CD8-positive, alpha-beta memory T cell (primary cell): ENCODE results near the gene DCPS. TPM values are rescaled to one million over a fixed set of nuclear protein-coding genes. Genes with fewer than 3 reads are reported as not detected.
A peak's percentile ranks its signal among the peaks of the same experiment; 100 is the strongest.
"Not testable (repeated sequence)": the region's sequence is repeated elsewhere in the genome, so short reads cannot be mapped to it uniquely, and the experiment has no call there.

ENCODE experiments used
- CTCF ChIA-PET: fragments of 350-600 bp; sonication (Branson Sonifier 250); formaldehyde crosslinking; loops from one replicate; lab custom pipeline; 2021; ENCODE audit warnings: antibody characterized with exemption; lab: Charles Lee
- POLR2A ChIA-PET: fragments of 350-600 bp; sonication (Branson Sonifier 250); formaldehyde crosslinking; loops from one replicate; lab custom pipeline; 2021; ENCODE audit warnings: antibody characterized with exemption; lab: Charles Lee
- DNase-seq, 5 donors: peaks; one replicate each; pipeline versions ENCODE4 v3.0.0 to v3.0.0-alpha.2; 2020 to 2022; ENCODE audit warnings: mixed read lengths in 1 of 5
- H3K27ac ChIP-seq: one replicate; pipeline ENCODE4 v1.7.0; 2013; ENCODE audit warnings: low read depth, mild to moderate bottlenecking, low read length, moderate library complexity
- H3K27me3 ChIP-seq: 2 replicates; pipeline ENCODE4 v1.7.0; 2013; ENCODE audit warnings: low read length, mild to moderate bottlenecking; ENCODE audit not compliant: insufficient read depth, poor library complexity, severe bottlenecking
- H3K36me3 ChIP-seq: 2 replicates; pipeline ENCODE4 v1.7.0; 2013; ENCODE audit warnings: mild to moderate bottlenecking, low read length, moderate library complexity; ENCODE audit not compliant: insufficient read depth
- H3K4me1 ChIP-seq: 2 replicates; pipeline ENCODE4 v1.7.0; 2013; ENCODE audit warnings: mild to moderate bottlenecking, low read length, moderate library complexity; ENCODE audit not compliant: insufficient read depth
- H3K4me3 ChIP-seq: 2 replicates; pipeline ENCODE4 v1.7.0; 2013; ENCODE audit warnings: mild to moderate bottlenecking, low read length
- H3K9me3 ChIP-seq: 2 replicates; pipeline ENCODE4 v1.7.0; 2013; ENCODE audit warnings: mild to moderate bottlenecking, low read length
- H3K27ac Mint-ChIP-seq, 8 donors: one replicate each; pipeline ENCODE4 v1.8.0; 2020 to 2021; ENCODE audit warnings: mixed read lengths in 8 of 8, mild to moderate bottlenecking in 6 of 8, inconsistent platforms in 3 of 8, moderate library complexity in 3 of 8
- H3K27me3 Mint-ChIP-seq, 2 donors: one replicate each; pipeline ENCODE4 v1.8.0; 2020 to 2021; ENCODE audit warnings: mixed read lengths in 2 of 2, mild to moderate bottlenecking in 1 of 2, moderate library complexity in 1 of 2
- H3K36me3 Mint-ChIP-seq, 3 donors: one replicate each; pipeline ENCODE4 v1.8.0; 2020 to 2021; ENCODE audit warnings: mixed read lengths in 3 of 3, inconsistent platforms in 1 of 3, mild to moderate bottlenecking in 1 of 3
- H3K4me1 Mint-ChIP-seq, 3 donors: one replicate each; pipeline ENCODE4 v1.8.0; 2020 to 2021; ENCODE audit warnings: mixed read lengths in 3 of 3, inconsistent platforms in 1 of 3, mild to moderate bottlenecking in 1 of 3
- H3K4me3 Mint-ChIP-seq, 7 donors: one replicate each; pipeline ENCODE4 v1.8.0; 2020 to 2021; ENCODE audit warnings: mixed read lengths in 7 of 7, mild to moderate bottlenecking in 6 of 7, moderate library complexity in 4 of 7, inconsistent platforms in 2 of 7
- H3K9me3 Mint-ChIP-seq, 5 donors: one replicate each; pipeline ENCODE4 v1.8.0; 2020 to 2022; ENCODE audit warnings: mixed read lengths in 5 of 5, mild to moderate bottlenecking in 3 of 5, moderate library complexity in 2 of 5, inconsistent platforms in 1 of 5
- polyA plus RNA-seq: library from polyadenylated mRNA; unstranded; fragments of 300-500 nt; fragmentation: Illumina TruSeq; gene quantifications from one replicate; pipeline ENCODE4 v1.2.3, GENCODE V29; 2021
- total RNA-seq, 2 experiments: library from RNA; stranded (reverse); gene quantifications; one replicate each; pipeline ENCODE4 v1.2.3, GENCODE V29; 2021

DCPS gene
- total and polyA plus RNA-seq, 3 experiments from 2014 or later = 40.0 to 59.6 (median 42.4) TPM

GRCh38 chr11:126359431-126360048 lies 55.7 kb downstream of the DCPS start:
- H3K4me3 ChIP-seq = no peak overlapping the region
- no peak overlapping the region for H3K27ac ChIP-seq
- H3K36me3 ChIP-seq = no peaks in the 10 kb centered on the region
- H3K4me1 Mint-ChIP-seq = peaks cover 11 to 19% (median 11%) of the 10 kb centered on the region in 3 donors
- DNase-seq = peak in 1 of 5 donors; percentile 19
- peaks cover 12% of the 10 kb centered on the region for H3K4me1 ChIP-seq
- no peaks in the 10 kb centered on the region for H3K27me3 Mint-ChIP-seq
- CTCF ChIA-PET = interaction anchor here (1.4 kb wide), 1 partner anchor 21 kb away, joined by 3 read pairs; no protein-coding TSS in a partner anchor
- peaks cover 0 to 2% (median 0%) of the 10 kb centered on the region in 3 donors for H3K36me3 Mint-ChIP-seq
- no peaks in the 10 kb centered on the region for H3K27me3 ChIP-seq
- H3K9me3 ChIP-seq = no peaks in the 10 kb centered on the region
- H3K4me3 Mint-ChIP-seq = peak overlapping the region in 1 of 7 donors; percentile 50
- no peaks in the 10 kb centered on the region for H3K9me3 Mint-ChIP-seq
- peak overlapping the region in 4 of 8 donors; percentile 1 to 84 (median 32) for H3K27ac Mint-ChIP-seq
- POLR2A ChIA-PET = interaction anchor here (0.6 kb wide), 1 partner anchor 419 kb away, joined by 4 read pairs; no protein-coding TSS in a partner anchor

GRCh38 chr11:126360049-126360446 lies 56.2 kb downstream of the DCPS start:
- Mint-ChIP-seq H3K27me3 (no peaks in the 10 kb centered on the region), H3K36me3 (no peaks in the 10 kb centered on the region), H3K4me1 (peaks cover 6 to 14% (median 6%) of the 10 kb centered on the region in 3 donors), H3K4me3 (peak overlapping the region in 1 of 7 donors; percentile 42), H3K9me3 (no peaks in the 10 kb centered on the region), H3K27ac (peak overlapping the region in 2 of 8 donors; percentile 47 to 73)
- no peak overlapping the region for H3K27ac ChIP-seq
- no peak overlapping the region for H3K4me3 ChIP-seq
- peak in 1 of 5 donors; percentile 15 for DNase-seq
- ChIA-PET POLR2A (interaction anchor here (0.6 kb wide), 1 partner anchor 420 kb away, joined by 4 read pairs; no protein-coding TSS in a partner anchor), CTCF (interaction anchor here (1.4 kb wide), 1 partner anchor 21 kb away, joined by 3 read pairs; no protein-coding TSS in a partner anchor)
- H3K27me3 ChIP-seq = no peaks in the 10 kb centered on the region
- H3K4me1 ChIP-seq = peaks cover 6% of the 10 kb centered on the region
- H3K9me3 ChIP-seq = no peaks in the 10 kb centered on the region
- H3K36me3 ChIP-seq = no peaks in the 10 kb centered on the region

GRCh38 chr11:126361400-126361799 lies 57.5 kb downstream of the DCPS start:
- CTCF ChIA-PET = interaction anchor here (0.7 kb wide), 1 partner anchor 71 kb away, joined by 3 read pairs; no protein-coding TSS in a partner anchor
- POLR2A ChIA-PET = no interaction called here
- peaks cover 5 to 7% (median 6%) of the 10 kb centered on the region in 3 donors for H3K4me1 Mint-ChIP-seq
- no peak overlapping the region for H3K4me3 Mint-ChIP-seq
- peak in 1 of 5 donors; percentile 36 for DNase-seq
- no peaks in the 10 kb centered on the region for H3K27me3 Mint-ChIP-seq
- no peaks in the 10 kb centered on the region for H3K36me3 ChIP-seq
- no peaks in the 10 kb centered on the region for H3K27me3 ChIP-seq
- no peak overlapping the region for H3K4me3 ChIP-seq
- H3K27ac Mint-ChIP-seq = peak overlapping the region in 1 of 8 donors; percentile 73
- no peaks in the 10 kb centered on the region for H3K36me3 Mint-ChIP-seq
- H3K4me1 ChIP-seq = no peaks in the 10 kb centered on the region
- no peaks in the 10 kb centered on the region for H3K9me3 Mint-ChIP-seq
- no peak overlapping the region for H3K27ac ChIP-seq
- H3K9me3 ChIP-seq = no peaks in the 10 kb centered on the region

- CTCF ChIA-PET = no interaction called here
- H3K9me3 Mint-ChIP-seq = no peaks in the 10 kb centered on the region
- no peak overlapping the region for H3K4me3 Mint-ChIP-seq
- no peaks in the 10 kb centered on the region for H3K36me3 Mint-ChIP-seq
- peak overlapping the region in 2 of 8 donors; percentile 4 to 91 for H3K27ac Mint-ChIP-seq
- H3K36me3 ChIP-seq = no peaks in the 10 kb centered on the region
- H3K9me3 ChIP-seq = no peaks in the 10 kb centered on the region
- H3K27me3 ChIP-seq = no peaks in the 10 kb centered on the region
- H3K27me3 Mint-ChIP-seq = no peaks in the 10 kb centered on the region
- H3K4me1 ChIP-seq = no peaks in the 10 kb centered on the region
- H3K27ac ChIP-seq = no peak overlapping the region
- POLR2A ChIA-PET = no interaction called here
- H3K4me1 Mint-ChIP-seq = no peaks in the 10 kb centered on the region
- no peak for DNase-seq
- H3K4me3 ChIP-seq = no peak overlapping the region
Measured at GRCh38 chr11:126362879-126363655, 59.2 kb downstream of the DCPS start.

- no peak for DNase-seq
- H3K27me3 ChIP-seq = no peaks in the 10 kb centered on the region
- Mint-ChIP-seq H3K36me3 (no peaks in the 10 kb centered on the region), H3K9me3 (no peaks in the 10 kb centered on the region), H3K27ac (no peak overlapping the region), H3K27me3 (no peaks in the 10 kb centered on the region), H3K4me3 (no peak overlapping the region), H3K4me1 (peaks cover 0 to 4% (median 0%) of the 10 kb centered on the region in 3 donors)
- H3K36me3 ChIP-seq = no peaks in the 10 kb centered on the region
- no peak overlapping the region for H3K27ac ChIP-seq
- no peaks in the 10 kb centered on the region for H3K9me3 ChIP-seq
- POLR2A ChIA-PET = no interaction called here
- H3K4me3 ChIP-seq = no peak overlapping the region
- CTCF ChIA-PET = no interaction called here
- no peaks in the 10 kb centered on the region for H3K4me1 ChIP-seq
Measured at GRCh38 chr11:126363706-126364248, 59.9 kb downstream of the DCPS start.

GRCh38 chr11:126364735-126365134 lies 60.9 kb downstream of the DCPS start:
- H3K36me3 Mint-ChIP-seq, H3K9me3 ChIP-seq, H3K27ac ChIP-seq, POLR2A ChIA-PET, H3K4me1 Mint-ChIP-seq, H3K4me3 Mint-ChIP-seq, H3K27me3 ChIP-seq, H3K9me3 Mint-ChIP-seq, DNase-seq, H3K4me3 ChIP-seq, H3K36me3 ChIP-seq, H3K4me1 ChIP-seq, CTCF ChIA-PET, H3K27ac Mint-ChIP-seq, H3K27me3 Mint-ChIP-seq: not testable (repeated sequence)

- CTCF ChIA-PET, H3K36me3 Mint-ChIP-seq: not testable (repeated sequence)
Measured at GRCh38 chr11:126365508-126365907, 61.6 kb downstream of the DCPS start.

More at GRCh38 chr11:126365508-126365907, 61.6 kb downstream of the DCPS start:
- H3K9me3 Mint-ChIP-seq, H3K4me1 ChIP-seq, H3K4me3 Mint-ChIP-seq, H3K36me3 ChIP-seq, H3K9me3 ChIP-seq, H3K27me3 Mint-ChIP-seq, H3K27me3 ChIP-seq, H3K27ac ChIP-seq, DNase-seq, H3K4me3 ChIP-seq, H3K4me1 Mint-ChIP-seq, POLR2A ChIA-PET: not testable (repeated sequence)
- H3K27ac Mint-ChIP-seq = peak overlapping the region in 2 of 8 donors; percentile 29 to 77
